ENCODE measurements around the gene ATG4B. TPM values are rescaled to one million over a fixed set of nuclear protein-coding genes. Genes with fewer than 3 reads are reported as not detected.

The ATG4B gene
- total and polyA plus RNA-seq, 2 of the 4 experiments (the other 2 are of a cell fraction), result 113 to 146 TPM

GRCh38 chr2:241668839-241669238, 31.3 kb downstream of the ATG4B start:
- intact Hi-C loops (cut with micrococcal nuclease) (no loop called here), dilution Hi-C loops (cut with HindIII; ENCODE audit: low sequenced_read_pairs, unreplicated experiment) (no loop called here), in situ Hi-C loops (cut with MboI; ENCODE audit: low sequenced_read_pairs) (loop anchor here (5.0 to 25.0 kb wide), 2 partner anchors 208 to 807 kb away; partner anchors contain the start of gene AGXT)
- H3K36me3 ChIP-seq (ENCODE audit: control insufficient read depth, insufficient read depth, low read length), result peaks cover 52% of the 10 kb centered on the region
- no peak overlapping the region for H2AK9ac ChIP-seq (replicated peaks; ENCODE audit: low read depth, low read length, poor library complexity)
- H3K4me2 ChIP-seq (ENCODE audit: low read depth, low read length), result no peak overlapping the region
- no peak for DNase-seq
- H4K8ac ChIP-seq (ENCODE audit: low read depth in 2 of 2, low read length in 2 of 2), result no peak overlapping the region
- no CpG with 5 or more reads among the region's 12 CpGs for WGBS, 2 experiments (ENCODE audit: extremely low coverage in 2 of 2, insufficient read length in 1 of 2)
- no peaks in the 10 kb centered on the region for H3K27me3 ChIP-seq (ENCODE audit: control insufficient read depth, insufficient read depth, low read length)
- H4K5ac ChIP-seq (ENCODE audit: low read depth, low read length), result no peak overlapping the region
- no peak for ATAC-seq (ENCODE audit: low read depth)
- no peak overlapping the region for H2BK120ac ChIP-seq (ENCODE audit: low read depth, low read length)
- H2AFZ ChIP-seq (replicated peaks; ENCODE audit: low read length, poor library complexity), result no peak overlapping the region
- no peak overlapping the region for H3K56ac ChIP-seq (ENCODE audit: extremely low read depth, insufficient read depth, low read length)
- H4K20me1 ChIP-seq (ENCODE audit: insufficient read depth, low read length), result peaks cover 16% of the 10 kb centered on the region
- no peak overlapping the region for H2AK5ac ChIP-seq (ENCODE audit: low read depth, low read length)
- no TSS peak for BruUV-seq (replicated peaks)
- no peak overlapping the region for H3K14ac ChIP-seq (replicated peaks; ENCODE audit: low read depth, low read length)
- POLR2A ChIA-PET (ENCODE audit: unreplicated experiment), result no interaction called here
- CTCF ChIA-PET, result no interaction called here
- H2BK15ac ChIP-seq (ENCODE audit: low read depth, low read length), result no peak overlapping the region
- peaks cover 15% of the 10 kb centered on the region for H3K4me1 ChIP-seq (ENCODE audit: control insufficient read depth, insufficient read depth, low read length)
- H3K27ac ChIP-seq (ENCODE audit: insufficient read depth, low read length), result no peak overlapping the region
- peaks cover 3% of the 10 kb centered on the region; the same call in 1 of the 2 replicates for H3K9me1 ChIP-seq (ENCODE audit: insufficient read depth, low read length)
- H3K18ac ChIP-seq (ENCODE audit: low read depth, low read length), result no peak overlapping the region
- H3K4ac ChIP-seq (ENCODE audit: low read depth, low read length), result no peak overlapping the region
- H3K79me1 ChIP-seq (ENCODE audit: low read depth in 1 of 2, low read length in 2 of 2), result peaks cover 3 to 15% of the 10 kb centered on the region in 2 experiments; a peak in 3 of 4 replicates
- no peak overlapping the region for H3K23ac ChIP-seq (ENCODE audit: low read depth, low read length)
- TF ChIP-seq, protein P1, sequence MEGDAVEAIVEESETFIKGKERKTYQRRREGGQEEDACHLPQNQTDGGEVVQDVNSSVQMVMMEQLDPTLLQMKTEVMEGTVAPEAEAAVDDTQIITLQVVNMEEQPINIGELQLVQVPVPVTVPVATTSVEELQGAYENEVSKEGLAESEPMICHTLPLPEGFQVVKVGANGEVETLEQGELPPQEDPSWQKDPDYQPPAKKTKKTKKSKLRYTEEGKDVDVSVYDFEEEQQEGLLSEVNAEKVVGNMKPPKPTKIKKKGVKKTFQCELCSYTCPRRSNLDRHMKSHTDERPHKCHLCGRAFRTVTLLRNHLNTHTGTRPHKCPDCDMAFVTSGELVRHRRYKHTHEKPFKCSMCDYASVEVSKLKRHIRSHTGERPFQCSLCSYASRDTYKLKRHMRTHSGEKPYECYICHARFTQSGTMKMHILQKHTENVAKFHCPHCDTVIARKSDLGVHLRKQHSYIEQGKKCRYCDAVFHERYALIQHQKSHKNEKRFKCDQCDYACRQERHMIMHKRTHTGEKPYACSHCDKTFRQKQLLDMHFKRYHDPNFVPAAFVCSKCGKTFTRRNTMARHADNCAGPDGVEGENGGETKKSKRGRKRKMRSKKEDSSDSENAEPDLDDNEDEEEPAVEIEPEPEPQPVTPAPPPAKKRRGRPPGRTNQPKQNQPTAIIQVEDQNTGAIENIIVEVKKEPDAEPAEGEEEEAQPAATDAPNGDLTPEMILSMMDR (conservative IDR thresholded peaks at IDR 0.05; ENCODE audit: low read depth, low read length), result no peak
- TF ChIP-seq CEBPB (IDR thresholded peaks at IDR 0.05; ENCODE audit: low read depth, low read length) (no peak), CHD1 (IDR thresholded peaks at IDR 0.05; ENCODE audit: low read depth, low read length) (no peak), POLR2A (IDR thresholded peaks at IDR 0.05; ENCODE audit: low read depth, low read length) (no peak)
- H2BK20ac ChIP-seq (ENCODE audit: low read depth, low read length), result no peak overlapping the region
- H3K9ac ChIP-seq (ENCODE audit: low read depth, low read length), result no peak overlapping the region
- no peaks in the 10 kb centered on the region for H3K9me3 ChIP-seq (ENCODE audit: control insufficient read depth, insufficient read depth, low read length)
- H4K91ac ChIP-seq (ENCODE audit: insufficient read depth, low read depth, low read length), result no peak overlapping the region
- H2BK5ac ChIP-seq (ENCODE audit: low read depth, low read length, poor library complexity, severe bottlenecking), result no peak overlapping the region
- no peak overlapping the region for H3K4me3 ChIP-seq (ENCODE audit: insufficient read depth, low read depth, low read length)
